ENCODE measurements around the gene DPH1. TPM values are rescaled to one million over a fixed set of nuclear protein-coding genes. Genes with fewer than 3 reads are reported as not detected.

Gene DPH1
- total RNA-seq, 4 donors from 2014 or later, result 25.9 to 130 (median 64.5) TPM

DNA sequence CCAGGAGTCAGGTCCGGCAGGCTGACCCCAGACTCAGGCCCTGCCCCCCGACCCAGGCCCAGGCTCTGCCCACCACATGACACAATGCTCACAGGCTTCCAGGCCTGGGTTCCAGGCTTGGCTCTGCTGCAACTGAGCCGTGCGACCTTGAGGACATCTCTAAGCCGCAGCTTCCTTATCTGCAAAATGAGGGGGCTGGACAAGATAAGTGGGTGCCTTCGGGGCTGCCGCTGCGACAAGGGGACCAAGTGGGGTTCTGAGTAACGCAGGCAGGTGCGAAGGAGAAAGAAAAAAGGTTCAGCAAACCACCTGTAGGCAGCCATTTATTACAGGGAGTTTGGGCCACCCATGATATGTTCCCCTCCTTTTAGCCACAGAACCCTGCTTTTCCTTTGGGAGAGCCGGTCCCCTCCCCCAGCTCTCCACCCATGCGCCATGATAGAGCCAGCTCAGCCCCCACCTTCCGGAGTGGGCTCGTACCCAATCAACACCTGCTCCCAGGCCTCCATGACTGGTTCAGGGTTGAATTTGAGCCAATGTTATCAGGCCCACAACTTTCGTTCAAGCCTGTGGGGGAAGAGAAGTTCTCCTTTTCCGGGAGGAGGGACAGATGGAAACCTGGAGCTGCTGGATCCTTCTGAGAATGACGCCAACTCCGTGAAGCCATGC is 43.0 kb upstream of the DPH1 start:
- DNase-seq, result no peak
- Histone ChIP-seq H3K4me3 (no peak overlapping the region), H3K27me3 (no peaks in the 10 kb centered on the region), H3K27ac (no peak overlapping the region), H3K36me3 (no peaks in the 10 kb centered on the region), H3K9me3 (no peaks in the 10 kb centered on the region), H3K4me1 (no peaks in the 10 kb centered on the region)
- TF ChIP-seq CTCF (IDR thresholded peaks at IDR 0.05) (no peak), POLR2A (IDR thresholded peaks at IDR 0.05) (no peak)

- Histone ChIP-seq H3K36me3 (no peaks in the 10 kb centered on the region), H3K27ac (no peak overlapping the region), H3K9me3 (no peaks in the 10 kb centered on the region), H3K4me1 (no peaks in the 10 kb centered on the region), H3K4me3 (no peak overlapping the region), H3K27me3 (no peaks in the 10 kb centered on the region)
- no peak for DNase-seq
- TF ChIP-seq POLR2A (IDR thresholded peaks at IDR 0.05), result no peak
- TF ChIP-seq CTCF (IDR thresholded peaks at IDR 0.05), result no peak
Measured at GRCh38 chr17:1989135-1989534, 40.8 kb upstream of the DPH1 start.

DNA sequence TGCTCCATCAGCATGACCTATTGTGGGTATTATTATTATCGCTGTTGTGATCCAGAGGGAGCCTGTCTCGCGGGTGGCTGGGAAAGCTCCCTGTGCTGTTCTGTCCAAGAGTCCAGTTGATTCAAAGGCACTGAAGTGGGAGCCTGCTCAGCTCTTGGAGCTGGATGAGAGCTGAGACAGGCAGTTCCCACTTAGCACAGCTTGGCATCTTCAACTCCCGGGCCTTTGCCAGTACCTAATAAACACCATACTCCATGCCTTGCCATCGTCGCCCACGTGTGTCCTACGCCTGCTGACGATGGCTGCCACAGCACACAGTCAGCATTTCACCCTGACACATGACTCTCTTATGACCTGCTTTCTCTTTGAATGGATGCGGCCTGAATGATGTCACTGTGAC is 37.4 kb upstream of the DPH1 start:
- no peak overlapping the region for H3K27ac ChIP-seq
- no peak overlapping the region for H3K4me3 ChIP-seq
- H3K36me3 ChIP-seq, result no peaks in the 10 kb centered on the region
- TF ChIP-seq POLR2A (IDR thresholded peaks at IDR 0.05) (no peak), CTCF (IDR thresholded peaks at IDR 0.05) (no peak)
- DNase-seq, result no peak
- H3K27me3 ChIP-seq, result no peaks in the 10 kb centered on the region
- no peaks in the 10 kb centered on the region for H3K9me3 ChIP-seq
- H3K4me1 ChIP-seq, result peaks cover 0 to 5% (median 0%) of the 10 kb centered on the region in 4 donors

DNA sequence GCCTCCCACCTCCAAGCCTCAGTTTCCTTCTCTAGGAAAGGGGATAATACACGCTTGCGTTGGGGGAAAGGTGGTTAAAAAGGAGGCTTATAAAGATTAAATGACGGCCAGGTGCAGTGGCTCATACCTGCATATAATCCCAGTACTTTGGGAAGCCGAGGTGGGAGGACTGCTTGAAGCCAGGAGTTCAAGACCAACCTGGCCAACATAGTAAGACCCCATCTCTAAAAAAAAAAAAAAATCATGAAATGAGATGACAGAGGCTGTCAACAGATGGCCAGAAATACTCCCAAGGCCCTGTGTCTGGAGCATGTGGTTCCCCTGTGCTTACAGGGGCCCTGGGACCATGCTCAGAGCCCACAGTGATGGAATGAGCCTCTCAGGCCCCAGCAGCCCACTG is 35.2 kb upstream of the DPH1 start:
- no peak overlapping the region for H3K27ac ChIP-seq
- TF ChIP-seq CTCF (IDR thresholded peaks at IDR 0.05) (no peak), POLR2A (IDR thresholded peaks at IDR 0.05) (no peak)
- no peak overlapping the region for H3K4me3 ChIP-seq
- H3K36me3 ChIP-seq, result no peaks in the 10 kb centered on the region
- H3K27me3 ChIP-seq, result no peaks in the 10 kb centered on the region
- H3K4me1 ChIP-seq, result peaks cover 3 to 26% (median 6%) of the 10 kb centered on the region in 4 donors
- no peak for DNase-seq
- H3K9me3 ChIP-seq, result no peaks in the 10 kb centered on the region

DNA sequence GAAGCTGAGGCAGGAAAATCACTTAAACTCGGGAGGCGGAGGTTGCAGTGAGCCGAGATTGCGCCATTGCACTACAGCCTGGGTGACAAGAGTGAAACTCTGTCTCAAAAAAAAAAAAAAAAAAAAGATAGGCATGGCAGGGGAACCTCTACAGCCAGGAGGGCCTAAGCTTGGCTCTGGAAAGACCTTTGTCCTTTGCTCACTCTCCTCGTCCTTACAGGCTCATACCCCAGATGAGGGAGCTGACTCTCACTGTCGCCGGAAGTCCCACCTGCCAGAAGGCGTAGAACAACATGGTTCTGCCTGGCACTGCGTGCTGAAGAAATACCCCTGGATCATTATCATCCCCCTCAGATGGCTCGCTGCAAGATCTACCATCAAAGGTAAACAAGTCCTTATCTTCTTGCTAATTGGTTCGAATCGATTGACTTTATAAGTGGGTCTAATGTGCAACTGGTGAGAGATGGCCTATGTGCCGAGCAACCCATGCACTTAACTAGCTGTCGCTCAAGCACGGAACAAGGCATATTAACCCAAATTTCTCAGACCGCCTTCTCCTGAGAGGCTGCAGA is 34.5 kb upstream of the DPH1 start:
- H3K9me3 ChIP-seq, result no peaks in the 10 kb centered on the region
- H3K27me3 ChIP-seq, result no peaks in the 10 kb centered on the region
- DNase-seq, result no peak
- peaks cover 4 to 33% (median 7%) of the 10 kb centered on the region in 4 donors for H3K4me1 ChIP-seq
- no peak overlapping the region for H3K4me3 ChIP-seq
- TF ChIP-seq CTCF (IDR thresholded peaks at IDR 0.05), result no peak
- no peak for TF ChIP-seq POLR2A (IDR thresholded peaks at IDR 0.05)
- no peak overlapping the region for H3K27ac ChIP-seq
- H3K36me3 ChIP-seq, result no peaks in the 10 kb centered on the region

All from Peyer's patch (tissue), 4 donors.